GF-D8 (cell line): ENCODE results near the gene SKI.
"Not testable (repeated sequence)": the region's sequence is repeated elsewhere in the genome, so short reads cannot be mapped to it uniquely, and the experiment has no call there.

Source experiments
- DNase-seq: peaks from one replicate; lab custom pipeline; 2025; lab: John Stamatoyannopoulos, UW

The SKI gene

DNA sequence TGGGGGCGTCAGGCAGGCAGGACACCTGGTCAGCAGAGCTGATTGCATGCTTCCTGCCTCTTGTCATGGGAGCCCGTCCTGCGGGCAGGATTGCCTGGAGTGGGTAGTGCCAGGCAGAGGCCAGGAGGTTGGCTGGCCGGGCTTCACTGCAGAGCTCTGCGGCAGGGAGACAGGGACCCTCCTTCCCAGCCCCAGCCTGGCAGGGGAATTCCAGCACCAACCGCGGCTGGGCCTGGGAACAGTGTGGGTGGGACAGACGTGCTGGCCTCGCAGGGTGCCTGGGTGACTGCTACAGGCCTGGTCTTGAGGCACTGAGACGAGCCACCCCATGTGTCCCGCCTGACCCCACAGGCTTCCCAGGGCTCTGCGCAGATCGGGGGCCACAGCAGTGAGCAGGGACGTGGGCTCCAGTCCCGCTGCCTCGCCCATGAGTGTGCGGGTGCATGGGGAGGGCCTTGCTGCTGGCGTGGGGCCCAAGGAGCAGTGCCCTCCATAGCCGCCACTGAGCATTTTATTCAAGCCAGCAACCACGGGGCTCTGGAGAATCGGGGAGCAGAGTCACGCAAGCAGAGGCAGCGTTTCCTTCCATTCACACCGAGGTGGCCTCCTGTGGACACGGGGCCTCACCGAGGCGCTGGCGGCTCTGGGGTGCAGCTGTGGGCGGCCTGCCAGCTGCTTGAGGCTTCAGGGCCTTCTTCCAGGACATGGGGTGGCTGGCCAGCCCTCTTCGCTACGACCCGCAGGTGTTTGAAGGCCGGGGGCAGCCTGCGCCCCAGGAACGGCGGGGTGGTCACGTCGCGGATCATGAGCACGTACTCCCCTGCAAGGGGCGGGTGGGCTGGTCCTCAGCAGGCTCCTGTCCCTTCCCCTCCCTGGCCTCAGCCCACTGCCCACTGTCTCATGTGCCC lies 92.9 kb downstream of the SKI start:
- no peak for DNase-seq

DNA sequence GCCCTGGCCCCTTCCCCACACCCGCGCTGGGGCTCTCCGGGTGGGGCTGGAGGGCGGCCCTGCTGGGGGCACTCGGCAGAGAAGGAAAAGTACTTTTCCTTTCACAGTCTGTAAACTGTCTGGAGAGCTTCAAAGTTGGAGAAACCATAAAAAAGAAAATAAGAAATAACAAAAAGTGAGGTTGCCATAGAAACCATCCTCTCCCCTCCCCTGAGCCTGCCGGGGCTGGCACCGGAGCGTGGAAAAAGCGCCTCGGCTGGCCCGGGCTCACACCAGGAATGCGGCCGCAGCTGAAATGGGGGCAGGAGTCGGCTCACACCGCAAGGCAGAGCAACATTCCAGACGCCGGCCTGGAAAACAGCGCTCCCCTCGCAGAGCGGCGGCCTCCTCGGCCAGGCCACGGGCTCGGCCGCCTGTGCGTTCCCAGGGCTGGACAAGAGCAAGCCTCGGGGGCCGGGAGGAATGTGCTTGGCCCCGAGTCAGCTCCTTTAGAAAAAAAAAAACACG lies 94.0 kb downstream of the SKI start:
- no peak for DNase-seq

DNA sequence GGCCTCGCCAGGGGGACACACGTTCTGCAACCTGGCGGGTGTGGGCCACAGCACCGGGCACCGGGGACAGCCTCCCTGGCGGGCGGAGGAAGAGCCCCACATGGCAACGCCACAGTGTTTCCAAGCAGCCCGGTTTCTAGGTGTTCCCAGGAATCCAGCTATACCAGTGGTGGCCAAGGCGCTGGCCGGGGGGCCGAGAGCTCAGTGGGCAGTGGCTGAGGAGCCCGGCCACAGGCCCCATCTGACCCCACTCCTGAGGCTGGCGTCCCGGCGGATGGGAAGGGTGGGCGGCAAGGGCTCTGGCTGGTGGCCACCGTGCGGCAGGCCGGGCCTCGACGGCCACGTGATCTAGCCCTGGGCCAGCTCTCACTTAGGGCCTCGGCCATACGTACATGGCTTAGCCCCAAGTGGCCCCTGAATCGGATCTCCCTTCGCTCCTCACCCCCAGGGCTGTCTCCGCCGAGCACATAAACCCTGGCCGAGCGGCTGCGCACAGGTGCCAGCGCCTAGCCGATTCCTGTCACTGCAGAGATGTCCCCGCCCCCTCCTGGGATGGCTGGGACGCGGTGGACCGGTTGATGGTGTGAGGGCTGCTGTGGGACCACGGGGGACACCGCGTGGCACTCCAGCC lies 94.6 kb downstream of the SKI start:
- DNase-seq = no peak

DNA sequence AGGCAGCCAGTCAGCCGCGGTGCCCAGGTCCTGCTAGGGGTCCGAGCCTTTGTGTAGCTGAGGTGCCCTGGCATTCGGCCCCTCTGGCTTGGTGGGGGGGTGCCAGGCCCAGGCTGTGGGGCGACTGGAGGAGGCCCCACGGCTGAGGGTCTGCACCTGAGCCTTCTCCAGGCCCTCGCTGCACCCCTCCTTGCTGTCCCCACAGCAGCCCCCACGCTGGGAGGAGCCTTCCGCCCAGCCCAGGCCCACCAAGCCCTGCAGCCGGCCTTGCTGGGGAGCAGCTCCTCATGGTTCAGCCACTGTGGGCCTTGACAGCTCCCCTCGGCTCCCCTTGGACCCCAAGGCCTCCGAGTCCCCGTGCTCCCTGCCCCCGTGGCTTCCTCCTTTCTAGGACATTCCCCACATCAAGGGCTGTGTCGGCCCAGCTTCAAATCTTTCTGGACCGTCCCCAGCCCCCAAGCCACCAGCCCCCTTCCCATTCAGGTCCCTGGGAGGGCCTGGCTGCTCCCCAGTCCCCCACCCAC lies 95.4 kb downstream of the SKI start:
- no peak for DNase-seq

DNA sequence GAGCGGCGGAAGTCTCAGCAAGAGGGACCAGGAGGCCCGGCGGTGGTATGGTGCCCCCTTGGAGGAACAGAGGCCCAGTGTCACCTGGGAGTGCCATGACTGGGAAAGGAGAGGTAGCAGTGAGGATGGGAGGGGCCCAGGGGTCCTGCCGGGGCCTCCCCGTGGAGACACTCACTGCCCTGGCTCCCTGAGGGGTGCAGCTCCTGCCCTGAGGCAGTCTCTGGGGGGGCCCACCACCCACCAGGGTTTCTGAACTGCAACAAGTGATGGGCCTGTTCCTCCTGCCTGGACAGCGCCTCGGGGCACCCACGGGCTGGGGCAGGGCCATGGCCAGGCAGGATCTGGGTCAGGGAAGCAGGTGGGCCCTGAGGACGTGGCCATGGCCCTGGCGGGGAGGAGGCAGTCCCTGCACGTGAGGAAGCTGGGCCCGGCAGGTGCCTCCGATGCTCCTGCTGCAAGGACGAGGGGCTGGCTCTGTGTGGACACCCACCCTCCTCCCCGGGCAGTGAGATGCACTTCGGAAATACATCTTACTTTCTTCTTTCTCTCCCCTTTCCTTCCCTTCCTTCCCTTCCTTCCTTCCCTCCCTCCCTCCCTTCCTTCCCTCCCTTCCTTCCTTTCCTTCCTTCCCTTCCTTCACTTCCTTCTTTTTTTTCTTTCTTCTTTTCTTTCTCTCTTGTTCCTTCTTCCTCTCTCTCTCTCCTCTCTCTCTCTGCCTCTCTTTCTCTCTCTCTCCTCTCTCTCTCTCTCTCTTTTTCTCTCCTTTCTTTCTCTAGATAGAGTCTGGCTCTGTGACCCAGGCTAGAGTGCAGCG lies 96.6 kb downstream of the SKI start:
- no peak for DNase-seq

DNA sequence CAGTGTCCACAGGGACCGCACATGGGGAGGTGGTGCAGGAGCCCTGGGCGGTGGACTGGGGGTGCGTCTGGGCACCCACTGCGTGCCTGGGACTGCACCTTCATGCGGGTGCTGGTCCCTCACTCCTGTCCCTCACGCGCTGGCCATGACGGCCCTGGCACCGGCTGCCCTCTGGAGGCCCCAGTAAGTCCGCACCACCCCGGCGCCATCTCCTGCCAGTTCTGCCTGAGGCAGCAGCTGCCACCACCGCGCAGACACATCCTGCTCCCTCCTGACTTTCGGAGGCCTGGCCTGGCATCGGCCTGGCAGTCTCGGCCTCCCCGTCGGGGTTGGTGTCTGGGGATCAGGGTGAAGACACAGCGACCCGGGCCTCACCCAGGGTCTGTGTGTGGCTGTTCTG lies 98.4 kb downstream of the SKI start:
- no peak for DNase-seq

DNA sequence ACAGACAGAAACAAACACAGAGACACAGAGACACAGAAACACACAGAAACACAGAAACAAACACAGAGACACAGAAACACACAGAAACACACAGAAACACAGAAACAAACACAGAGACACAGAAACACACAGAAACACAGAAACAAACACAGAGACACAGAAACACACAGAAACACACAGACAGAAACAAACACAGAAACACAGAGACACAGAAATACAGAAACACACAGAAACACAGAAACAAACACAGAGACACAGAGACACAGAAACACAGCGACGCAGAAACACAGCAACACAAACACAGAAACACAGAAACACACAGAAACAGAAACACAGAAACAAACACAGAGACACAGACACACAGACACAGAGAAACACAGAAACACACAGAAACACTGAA lies 99.0 kb downstream of the SKI start:
- not testable (repeated sequence) for DNase-seq

DNA sequence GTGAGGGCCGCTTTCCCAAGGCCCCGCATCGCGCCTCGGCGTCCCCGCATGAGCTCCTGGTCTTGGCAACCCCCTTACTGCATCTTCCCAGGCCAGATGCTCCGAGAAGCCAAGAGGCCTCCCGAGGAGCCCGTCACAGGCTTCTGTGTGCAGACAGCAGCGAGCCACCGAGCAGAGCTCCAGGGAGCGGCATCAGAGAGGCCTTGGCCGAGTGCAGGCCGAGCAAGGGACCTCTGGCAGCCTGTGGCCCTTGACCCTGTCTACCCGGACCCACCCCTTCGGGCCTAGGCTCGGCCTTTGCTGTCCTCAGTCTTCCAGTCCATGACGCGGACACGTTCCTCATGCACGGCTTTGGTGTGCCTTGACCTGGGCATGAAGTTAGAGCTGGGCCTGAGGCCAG lies 99.7 kb downstream of the SKI start:
- no peak for DNase-seq

DNA sequence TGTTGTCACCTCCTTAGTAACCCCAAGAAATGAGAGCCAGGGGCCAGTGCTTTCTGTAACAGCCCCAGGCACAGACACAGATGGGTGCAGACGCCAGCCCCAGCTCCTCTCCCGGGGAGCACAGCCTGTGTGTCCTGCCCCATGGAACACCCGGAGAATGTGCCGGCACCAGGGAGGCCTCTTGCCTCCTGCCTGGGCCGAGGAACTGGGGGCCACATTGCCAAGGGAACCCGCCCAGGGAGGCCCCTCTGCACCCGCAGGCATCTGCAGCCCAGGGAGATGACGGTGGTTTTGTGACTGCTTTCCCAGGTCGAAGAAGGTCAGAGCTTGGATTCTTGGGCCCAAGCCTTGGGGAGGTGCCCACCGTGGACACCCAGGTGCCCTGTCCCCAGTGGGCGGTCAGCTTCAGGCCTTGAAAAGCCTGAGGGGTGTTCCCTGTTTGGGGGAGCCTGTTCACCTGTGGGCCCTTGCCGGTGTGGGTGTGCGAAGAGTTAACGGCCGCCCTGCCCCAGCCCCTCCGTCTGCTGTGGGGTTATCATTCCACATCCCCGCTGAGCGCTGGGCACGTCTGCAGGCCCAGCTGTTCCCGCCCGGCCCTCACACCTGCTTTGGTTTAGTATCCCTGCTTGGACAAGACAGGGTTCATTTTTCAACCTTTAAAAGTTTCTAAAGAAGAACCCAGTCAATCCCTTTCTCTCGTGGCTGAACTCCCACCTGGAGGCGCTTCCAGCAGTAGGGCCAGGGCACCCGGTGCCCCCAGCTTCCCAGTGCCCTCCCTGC lies 100.7 kb downstream of the SKI start:
- no peak for DNase-seq

DNA sequence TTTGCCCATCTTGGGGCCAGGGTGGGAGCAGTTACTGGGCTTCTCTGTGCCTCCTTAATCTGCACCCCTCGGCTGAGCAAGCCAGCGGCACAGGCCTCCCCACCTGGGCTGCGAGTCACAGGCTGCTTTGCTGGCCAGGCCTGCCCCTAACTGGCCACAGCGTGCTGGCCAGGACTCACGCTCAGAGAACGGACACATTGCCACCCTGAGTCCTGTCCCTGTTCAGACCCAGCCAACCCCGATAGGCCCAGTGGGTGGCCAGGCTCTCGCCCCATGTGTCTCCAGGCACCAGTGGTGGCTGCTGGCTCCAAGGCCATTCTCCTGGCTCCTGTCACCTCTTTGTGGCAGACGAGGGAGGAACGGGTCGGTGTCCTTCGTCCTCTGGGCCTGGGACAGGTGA lies 101.9 kb downstream of the SKI start:
- DNase-seq = no peak

DNA sequence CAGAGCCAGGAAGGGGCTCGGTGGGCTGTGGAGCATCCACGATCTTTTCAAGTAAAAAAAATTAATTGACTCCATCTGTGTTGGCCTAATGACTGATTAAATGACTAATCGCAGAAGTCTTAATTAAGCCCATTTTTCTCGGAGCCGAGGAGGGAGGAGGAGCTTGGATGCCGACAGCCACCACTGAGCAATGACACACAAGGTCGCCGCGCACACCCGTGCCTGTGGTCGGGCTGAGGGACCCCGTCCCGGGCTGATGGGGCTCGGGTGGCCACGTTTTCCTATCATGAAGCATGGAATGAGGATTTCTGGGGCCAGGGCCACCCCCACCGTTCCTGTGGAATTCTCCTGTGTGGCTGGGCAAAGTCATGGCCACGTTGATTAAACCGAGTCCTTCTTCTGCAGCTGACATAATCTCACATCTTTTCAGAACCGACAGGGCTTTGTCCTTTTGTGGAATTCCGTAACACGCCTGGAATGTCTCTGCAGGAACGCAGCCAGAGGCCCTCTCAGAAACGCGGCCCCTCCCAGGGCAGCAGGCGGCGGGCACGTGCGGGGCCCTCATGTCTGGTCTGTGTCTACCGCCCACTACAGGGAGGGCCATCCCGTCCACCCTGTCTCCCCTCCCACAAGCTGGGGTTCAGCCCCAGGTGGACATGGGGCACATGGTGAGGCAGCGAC lies 102.5 kb downstream of the SKI start:
- DNase-seq = no peak

DNA sequence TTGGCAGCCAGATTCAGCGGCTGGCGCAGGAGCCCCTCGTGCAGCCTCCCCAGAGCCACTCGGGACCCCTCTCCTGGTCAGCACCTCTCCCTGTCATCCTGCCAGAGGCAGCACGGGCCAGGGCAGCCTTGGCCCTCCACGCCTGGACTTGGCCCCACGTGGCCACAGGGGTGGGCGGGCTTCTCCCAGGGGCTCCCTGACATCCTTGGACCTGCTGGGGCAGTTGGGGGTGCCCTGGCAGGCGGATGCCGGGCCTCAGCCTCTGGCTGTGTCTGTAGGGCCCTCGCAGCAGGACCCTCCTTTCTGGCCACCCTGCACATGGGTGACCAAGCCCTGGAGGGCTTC lies 103.1 kb downstream of the SKI start:
- no peak for DNase-seq

DNA sequence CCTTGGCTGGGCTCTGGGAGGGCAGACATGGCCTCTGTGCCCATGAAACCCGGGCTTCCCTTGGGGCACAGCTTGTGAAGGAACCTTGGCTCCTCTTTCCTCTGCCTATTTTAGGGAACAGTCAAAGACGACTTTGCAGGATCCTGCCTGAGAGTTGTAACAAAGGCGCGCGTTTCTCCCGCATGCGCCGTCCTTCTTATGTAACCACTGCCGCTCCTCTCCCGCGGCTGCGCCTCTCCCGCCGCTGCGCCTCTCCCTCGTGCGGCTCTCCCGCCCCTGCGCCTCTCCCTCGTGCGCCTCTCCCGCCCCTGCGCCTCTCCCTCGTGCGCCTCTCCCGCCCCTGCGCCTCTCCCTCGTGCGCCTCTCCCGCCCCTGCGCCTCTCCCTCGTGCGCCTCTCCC lies 103.5 kb downstream of the SKI start:
- not testable (repeated sequence) for DNase-seq

DNA sequence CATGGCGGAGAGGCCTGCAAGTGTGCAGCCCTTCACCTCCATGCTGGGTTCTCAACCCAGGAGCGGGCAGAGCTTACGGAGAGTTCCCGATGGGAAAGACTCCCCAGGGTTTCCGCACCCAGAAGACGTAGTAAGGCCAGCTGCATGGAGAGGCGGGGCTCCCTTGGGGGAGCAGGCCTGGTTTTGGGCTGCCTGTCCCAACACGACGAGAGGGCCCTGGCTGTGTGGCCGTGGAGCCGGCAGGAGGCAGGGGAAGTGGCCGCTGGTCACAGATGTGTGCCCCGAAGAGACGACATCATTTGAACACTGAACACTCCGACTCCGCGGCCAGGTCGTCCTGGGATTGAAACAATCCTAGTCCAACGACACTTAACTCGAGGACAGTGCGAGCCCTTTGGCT lies 106.2 kb downstream of the SKI start:
- DNase-seq = no peak

DNA sequence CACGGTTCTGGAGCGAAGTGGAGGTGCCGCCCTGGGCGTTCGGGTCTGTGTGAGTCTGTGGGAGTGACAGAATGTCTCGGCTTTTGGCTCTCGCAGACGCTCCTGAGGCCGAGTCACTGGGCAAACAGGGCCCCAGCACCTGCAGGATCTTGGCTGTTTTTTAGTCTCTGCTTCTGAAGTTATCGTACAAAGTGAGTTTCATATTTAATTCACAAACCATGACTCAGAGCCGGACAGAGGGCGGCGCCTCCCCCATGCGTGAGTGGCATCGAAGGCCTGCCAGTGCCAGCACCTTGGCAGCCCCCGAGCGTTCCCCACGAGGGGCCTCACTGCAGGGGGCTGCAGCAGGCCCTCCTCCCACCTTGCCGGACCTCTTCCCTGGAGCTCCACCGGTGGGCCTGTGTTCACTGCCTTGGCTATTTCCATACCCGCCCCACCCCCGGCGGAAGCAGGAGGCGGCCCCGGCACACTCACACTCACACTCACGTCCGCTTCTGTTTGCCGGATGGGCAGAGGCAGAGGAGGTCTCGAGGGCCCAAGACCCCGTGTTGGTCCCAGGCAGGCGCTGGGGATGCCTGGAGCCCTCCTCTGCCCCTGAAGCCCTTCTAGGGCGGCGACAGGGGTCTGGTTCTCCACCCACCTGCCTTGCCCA lies 106.9 kb downstream of the SKI start:
- DNase-seq = no peak

DNA sequence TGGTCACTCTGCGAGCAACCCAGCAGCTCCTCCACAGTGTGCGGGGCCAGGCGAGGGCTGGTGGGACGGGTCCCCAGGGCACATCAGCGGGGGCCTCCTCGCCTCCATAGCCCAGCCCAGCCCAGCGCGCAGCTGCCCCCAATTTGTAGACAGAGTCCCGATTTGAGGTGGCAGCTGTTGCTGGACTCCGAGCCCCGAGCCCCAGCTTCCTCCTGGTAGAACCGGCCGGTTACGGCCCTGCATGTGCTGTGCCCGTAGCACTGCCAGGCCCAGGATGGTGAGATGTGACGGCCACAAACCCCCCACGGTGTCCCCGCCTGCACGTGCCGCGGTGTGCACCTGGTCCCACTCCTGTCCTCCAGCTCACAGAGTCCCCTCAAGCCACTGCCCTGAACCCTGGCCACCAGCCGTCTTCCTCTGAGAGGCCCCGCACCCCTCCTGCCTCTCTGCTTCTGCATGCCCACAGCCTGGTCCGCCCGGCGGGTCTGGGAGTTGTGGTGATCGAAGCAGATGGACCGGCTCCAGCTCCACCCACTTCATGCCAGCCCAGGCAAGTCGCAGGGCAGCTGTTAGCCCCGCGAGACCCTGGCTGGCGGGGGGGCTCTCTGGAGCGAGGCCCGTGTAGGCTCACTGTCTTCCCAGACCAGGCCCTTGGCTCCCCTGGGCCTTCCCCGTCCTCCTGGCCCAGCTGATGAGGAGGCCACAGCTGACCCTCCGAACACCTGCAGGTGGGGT lies 107.8 kb downstream of the SKI start:
- no peak for DNase-seq

DNA sequence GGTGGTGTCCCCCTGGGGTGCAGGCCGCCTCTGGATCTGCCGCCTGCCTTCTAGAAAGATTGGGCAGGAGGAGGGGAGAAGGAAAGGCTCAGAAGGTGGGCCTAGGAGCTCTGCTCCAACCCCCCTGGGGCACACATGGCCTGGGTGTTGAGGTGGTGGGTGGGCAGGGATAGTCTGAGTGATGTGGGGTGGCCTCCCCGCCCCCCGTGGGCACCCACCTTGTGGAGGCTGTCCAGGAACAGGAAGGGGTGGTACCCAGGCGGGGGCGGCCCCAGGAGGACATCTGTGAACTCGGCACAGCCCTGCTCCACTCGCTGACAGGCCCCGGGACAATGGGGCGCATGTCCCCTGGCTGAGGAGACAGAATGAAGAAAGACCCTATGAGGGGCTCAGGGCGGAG lies 108.4 kb downstream of the SKI start:
- DNase-seq = no peak

DNA sequence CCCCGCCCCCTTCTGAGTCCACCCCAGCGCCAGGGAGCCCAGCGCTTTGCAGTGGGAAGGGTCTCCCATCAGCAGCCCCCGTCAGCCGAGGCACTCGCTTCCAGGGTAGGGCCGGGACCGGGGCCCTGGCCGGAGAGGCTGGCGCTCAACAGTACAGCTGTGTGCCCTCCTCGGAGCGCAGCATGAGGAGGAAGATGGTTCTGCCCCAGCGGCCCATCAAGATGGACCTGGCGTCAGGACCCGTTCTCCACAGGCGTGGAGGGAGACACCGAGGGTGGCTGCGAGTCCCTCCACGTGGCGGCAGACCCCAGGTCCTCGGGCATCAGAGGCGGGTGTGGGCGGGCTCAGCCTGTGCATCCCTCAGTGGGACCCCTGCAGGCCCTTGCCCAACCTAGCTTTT lies 109.0 kb downstream of the SKI start:
- DNase-seq = no peak

DNA sequence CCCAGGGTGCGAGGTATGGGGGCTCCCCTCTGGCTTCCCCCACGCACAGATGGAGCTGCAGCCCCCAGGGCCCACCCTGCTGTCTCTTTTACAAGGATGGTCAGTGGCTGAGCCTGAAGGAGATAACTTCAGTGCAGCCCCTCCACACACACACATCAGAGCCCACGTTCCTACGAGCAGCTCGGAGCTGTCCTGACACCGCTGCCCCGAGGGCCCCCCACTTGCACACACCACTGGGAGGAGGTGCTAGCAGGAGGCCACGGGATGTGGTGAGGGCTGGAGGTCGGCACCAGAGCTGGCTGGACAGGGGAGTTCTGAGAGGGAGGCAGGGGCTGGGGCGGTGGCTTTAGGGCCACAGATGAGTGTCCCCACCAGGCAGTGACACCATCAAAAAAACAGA lies 109.4 kb downstream of the SKI start:
- no peak for DNase-seq
